ENCODE data around the gene JUN. TPM values are rescaled to one million over a fixed set of nuclear protein-coding genes. Genes with fewer than 3 reads are reported as not detected.

JUN gene
- polyA plus RNA-seq, 1 of the 3 experiments (the other 2 are of a cell fraction) = 66.5 TPM

DNA sequence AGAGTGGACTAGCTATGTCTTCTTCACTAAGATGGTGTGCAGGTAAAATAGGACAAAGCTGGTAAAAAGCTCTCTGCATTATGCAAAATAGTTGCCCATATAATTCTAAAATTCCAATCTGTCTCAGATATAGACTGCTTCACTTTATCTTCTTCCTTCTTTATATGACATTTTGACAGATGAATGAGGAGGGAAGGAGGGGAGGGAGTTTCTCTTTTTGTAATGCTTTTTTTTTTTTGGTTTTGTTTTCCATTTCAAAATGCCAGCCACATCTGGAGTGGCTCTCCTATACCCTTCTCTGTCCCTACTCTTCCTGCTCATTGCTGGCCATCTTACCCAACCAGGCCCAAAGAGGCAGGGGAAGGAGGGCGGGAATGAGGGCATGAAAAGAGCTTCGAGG, 24.2 kb upstream of the JUN start (continued):
- TF ChIP-seq, protein P1, sequence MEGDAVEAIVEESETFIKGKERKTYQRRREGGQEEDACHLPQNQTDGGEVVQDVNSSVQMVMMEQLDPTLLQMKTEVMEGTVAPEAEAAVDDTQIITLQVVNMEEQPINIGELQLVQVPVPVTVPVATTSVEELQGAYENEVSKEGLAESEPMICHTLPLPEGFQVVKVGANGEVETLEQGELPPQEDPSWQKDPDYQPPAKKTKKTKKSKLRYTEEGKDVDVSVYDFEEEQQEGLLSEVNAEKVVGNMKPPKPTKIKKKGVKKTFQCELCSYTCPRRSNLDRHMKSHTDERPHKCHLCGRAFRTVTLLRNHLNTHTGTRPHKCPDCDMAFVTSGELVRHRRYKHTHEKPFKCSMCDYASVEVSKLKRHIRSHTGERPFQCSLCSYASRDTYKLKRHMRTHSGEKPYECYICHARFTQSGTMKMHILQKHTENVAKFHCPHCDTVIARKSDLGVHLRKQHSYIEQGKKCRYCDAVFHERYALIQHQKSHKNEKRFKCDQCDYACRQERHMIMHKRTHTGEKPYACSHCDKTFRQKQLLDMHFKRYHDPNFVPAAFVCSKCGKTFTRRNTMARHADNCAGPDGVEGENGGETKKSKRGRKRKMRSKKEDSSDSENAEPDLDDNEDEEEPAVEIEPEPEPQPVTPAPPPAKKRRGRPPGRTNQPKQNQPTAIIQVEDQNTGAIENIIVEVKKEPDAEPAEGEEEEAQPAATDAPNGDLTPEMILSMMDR (IDR thresholded peaks at IDR 0.05) = no peak
- no peak for TF ChIP-seq FOXJ3 (CRISPR knock-in tag; IDR thresholded peaks at IDR 0.05)
- no peak for TF ChIP-seq MEF2A (IDR thresholded peaks at IDR 0.05; ENCODE audit: borderline replicate concordance, low read depth)
- TF ChIP-seq, protein P2, sequence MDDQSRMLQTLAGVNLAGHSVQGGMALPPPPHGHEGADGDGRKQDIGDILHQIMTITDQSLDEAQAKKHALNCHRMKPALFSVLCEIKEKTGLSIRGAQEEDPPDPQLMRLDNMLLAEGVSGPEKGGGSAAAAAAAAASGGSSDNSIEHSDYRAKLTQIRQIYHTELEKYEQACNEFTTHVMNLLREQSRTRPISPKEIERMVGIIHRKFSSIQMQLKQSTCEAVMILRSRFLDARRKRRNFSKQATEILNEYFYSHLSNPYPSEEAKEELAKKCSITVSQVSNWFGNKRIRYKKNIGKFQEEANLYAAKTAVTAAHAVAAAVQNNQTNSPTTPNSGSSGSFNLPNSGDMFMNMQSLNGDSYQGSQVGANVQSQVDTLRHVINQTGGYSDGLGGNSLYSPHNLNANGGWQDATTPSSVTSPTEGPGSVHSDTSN (IDR thresholded peaks at IDR 0.05) = no peak
- no peak for TF ChIP-seq MXI1 (IDR thresholded peaks at IDR 0.05; ENCODE audit: low read depth, low read length)

DNA sequence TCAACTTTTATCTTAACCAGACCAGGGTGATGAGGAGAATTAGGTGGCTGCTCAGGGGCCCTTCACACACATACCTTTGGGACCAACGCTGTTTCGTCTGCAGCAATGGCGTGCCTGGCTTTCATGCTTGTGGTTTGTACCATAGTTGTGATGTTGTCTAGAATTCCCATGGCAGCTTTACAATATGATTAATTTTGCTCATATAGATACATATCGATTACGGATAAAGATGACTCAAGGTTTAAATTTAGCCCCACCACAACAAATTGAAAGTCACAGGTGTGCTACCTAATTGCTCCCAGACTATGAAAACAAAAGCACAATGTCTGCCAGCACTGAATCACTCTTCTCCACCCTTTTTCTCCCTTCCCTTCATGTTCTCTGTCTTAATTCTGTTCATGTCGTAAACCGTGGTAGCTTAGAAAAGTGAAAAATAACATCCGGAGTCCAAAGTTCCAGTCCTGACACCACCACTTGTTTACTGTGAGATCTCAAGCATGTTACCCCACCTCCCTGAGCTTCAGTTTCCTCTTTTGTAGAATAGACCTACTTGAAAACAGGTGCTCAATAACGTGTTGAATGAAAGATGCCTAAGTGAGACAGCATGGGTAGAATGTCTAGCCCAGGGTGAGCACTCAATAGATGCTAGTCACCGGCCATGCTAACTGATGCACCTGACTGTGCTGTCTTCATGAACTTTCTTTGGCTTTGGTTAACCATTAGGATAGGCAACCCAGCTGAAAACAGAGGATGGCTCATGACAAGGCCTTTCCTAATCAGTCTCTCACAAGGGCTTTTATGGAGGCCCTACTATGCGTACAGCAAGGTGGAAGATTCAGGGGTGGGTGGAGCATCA, 22.1 kb upstream of the JUN start:
- H3K27me3 ChIP-seq (ENCODE audit: insufficient read depth) = no peaks in the 10 kb centered on the region
- no peak overlapping the region for H3K9ac ChIP-seq
- no peak for TF ChIP-seq NRF1 (IDR thresholded peaks at IDR 0.05; ENCODE audit: low read depth, low read length)
- TF ChIP-seq RXRA (IDR thresholded peaks at IDR 0.05; ENCODE audit: borderline replicate concordance, low read depth) = no peak
- TF ChIP-seq RCOR1 (IDR thresholded peaks at IDR 0.05; ENCODE audit: low read length) = no peak
- TF ChIP-seq, protein P2 (IDR thresholded peaks at IDR 0.05) = no peak
- TF ChIP-seq FOXJ3 (CRISPR knock-in tag; IDR thresholded peaks at IDR 0.05) = no peak
- TF ChIP-seq, protein P3, sequence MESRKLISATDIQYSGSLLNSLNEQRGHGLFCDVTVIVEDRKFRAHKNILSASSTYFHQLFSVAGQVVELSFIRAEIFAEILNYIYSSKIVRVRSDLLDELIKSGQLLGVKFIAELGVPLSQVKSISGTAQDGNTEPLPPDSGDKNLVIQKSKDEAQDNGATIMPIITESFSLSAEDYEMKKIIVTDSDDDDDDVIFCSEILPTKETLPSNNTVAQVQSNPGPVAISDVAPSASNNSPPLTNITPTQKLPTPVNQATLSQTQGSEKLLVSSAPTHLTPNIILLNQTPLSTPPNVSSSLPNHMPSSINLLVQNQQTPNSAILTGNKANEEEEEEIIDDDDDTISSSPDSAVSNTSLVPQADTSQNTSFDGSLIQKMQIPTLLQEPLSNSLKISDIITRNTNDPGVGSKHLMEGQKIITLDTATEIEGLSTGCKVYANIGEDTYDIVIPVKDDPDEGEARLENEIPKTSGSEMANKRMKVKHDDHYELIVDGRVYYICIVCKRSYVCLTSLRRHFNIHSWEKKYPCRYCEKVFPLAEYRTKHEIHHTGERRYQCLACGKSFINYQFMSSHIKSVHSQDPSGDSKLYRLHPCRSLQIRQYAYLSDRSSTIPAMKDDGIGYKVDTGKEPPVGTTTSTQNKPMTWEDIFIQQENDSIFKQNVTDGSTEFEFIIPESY (IDR thresholded peaks at IDR 0.05; ENCODE audit: borderline replicate concordance, low read depth) = no peak
- no peak for TF ChIP-seq JUND (IDR thresholded peaks at IDR 0.05)
- no peak for TF ChIP-seq GATA2 (CRISPR knock-in tag; IDR thresholded peaks at IDR 0.05)
- TF ChIP-seq USF2 (IDR thresholded peaks at IDR 0.05; ENCODE audit: borderline replicate concordance, low read depth, low read length) = no peak
- TF ChIP-seq TCF12 (IDR thresholded peaks at IDR 0.05) = no peak
- TF ChIP-seq, protein P1 (IDR thresholded peaks at IDR 0.05) = no peak
- TF ChIP-seq FOSL2 (IDR thresholded peaks at IDR 0.05; ENCODE audit: borderline replicate concordance, low read depth) = no peak
- no peak for TF ChIP-seq FOXM1 (IDR thresholded peaks at IDR 0.05; ENCODE audit: low read depth)
- TF ChIP-seq TEAD4 (IDR thresholded peaks at IDR 0.05; ENCODE audit: borderline replicate concordance, insufficient read depth) = no peak
- no peak for TF ChIP-seq USF1 (IDR thresholded peaks at IDR 0.05; ENCODE audit: borderline replicate concordance, low read depth)
- H2AFZ ChIP-seq (ENCODE audit: low read depth) = no peak overlapping the region
- no peak overlapping the region for H3K4me2 ChIP-seq
- H3K4me1 ChIP-seq (ENCODE audit: control insufficient read depth in 1 of 2, insufficient read depth in 2 of 2, low read depth in 1 of 2, low read length in 1 of 2) = no peaks in the 10 kb centered on the region
- no peaks in the 10 kb centered on the region for H3K9me3 ChIP-seq
- ChIA-PET POLR2A (no interaction called here), CTCF (interaction anchor here (1.2 to 1.5 kb wide), 2 partner anchors 65 to 893 kb away, joined by 3 to 5 read pairs; no protein-coding TSS in a partner anchor)
- H3K9me2 ChIP-seq = no peaks in the 10 kb centered on the region
- H3K27ac ChIP-seq (ENCODE audit: low read depth in 2 of 2, low read length in 1 of 2) = no peak overlapping the region
- H3K36me3 ChIP-seq (replicated peaks in 1 of 2; ENCODE audit: control insufficient read depth in 1 of 2, insufficient read depth in 2 of 2, low read length in 1 of 2) = no peaks in the 10 kb centered on the region
- no peaks in the 10 kb centered on the region for H4K20me1 ChIP-seq (ENCODE audit: insufficient read depth)
- 92% methylated on average over 10 of the region's 11 CpGs for WGBS (ENCODE audit: low lambda C conversion rate)
- H3K4me3 ChIP-seq (ENCODE audit: low read depth in 2 of 2, low read length in 1 of 2) = no peak overlapping the region
- H3K79me2 ChIP-seq (ENCODE audit: insufficient read depth) = no peaks in the 10 kb centered on the region
- no peaks in the 10 kb centered on the region for H3F3A ChIP-seq (replicated peaks; ENCODE audit: insufficient read depth)
- DNase-seq = no peak

Measured in SK-N-SH (cell line).